HG02870 (cell line): ENCODE results near the gene DENND1C.
"Not testable (repeated sequence)": the region's sequence is repeated elsewhere in the genome, so short reads cannot be mapped to it uniquely, and the experiment has no call there.

Source experiments
- ATAC-seq: cut with Tn5 transposase; IDR thresholded peaks from one replicate; pipeline ENCODE4 v1.9.1; 2021; ENCODE audit warnings: mild to moderate bottlenecking, moderate library complexity; ENCODE audit not compliant: unreplicated experiment

The DENND1C gene

GRCh38 chr19:6509118-6509971 is 27.8 kb upstream of the DENND1C start:
- ATAC-seq, result no peak

DNA sequence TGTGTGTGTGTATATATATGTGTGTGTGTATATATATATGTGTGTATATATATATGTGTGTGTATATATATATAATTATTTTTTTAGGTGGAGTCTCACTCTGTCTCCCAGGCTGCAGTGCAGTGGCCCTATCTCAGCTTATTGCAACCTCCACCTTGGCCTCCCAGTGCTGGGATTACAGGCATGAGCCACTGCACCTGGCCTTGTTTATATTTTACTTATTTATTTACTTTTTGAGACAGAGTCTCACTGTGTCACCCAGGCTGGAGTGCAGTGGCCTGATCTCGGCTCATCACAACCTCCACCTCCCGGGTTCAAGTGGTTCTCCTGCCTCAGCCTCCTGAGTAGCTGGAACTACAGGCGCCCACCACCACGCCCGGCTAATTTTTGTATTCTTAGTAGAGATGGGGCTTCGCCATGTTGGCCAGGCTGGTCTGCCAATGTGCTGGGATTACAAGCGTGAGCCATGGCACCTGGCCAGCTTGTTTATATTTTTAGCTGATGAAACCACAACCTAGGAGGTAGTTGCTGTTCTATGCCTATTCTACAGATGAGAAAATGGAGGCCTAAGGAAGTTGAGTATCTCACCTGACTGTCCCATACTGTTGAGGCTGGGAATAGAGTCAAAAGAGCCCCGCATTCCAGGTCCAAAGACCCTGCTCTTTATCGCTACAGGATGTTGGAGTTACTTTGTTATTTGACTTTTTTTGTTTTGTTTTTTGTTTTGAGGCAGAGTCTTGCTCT is 26.6 kb upstream of the DENND1C start:
- not testable (repeated sequence) for ATAC-seq

DNA sequence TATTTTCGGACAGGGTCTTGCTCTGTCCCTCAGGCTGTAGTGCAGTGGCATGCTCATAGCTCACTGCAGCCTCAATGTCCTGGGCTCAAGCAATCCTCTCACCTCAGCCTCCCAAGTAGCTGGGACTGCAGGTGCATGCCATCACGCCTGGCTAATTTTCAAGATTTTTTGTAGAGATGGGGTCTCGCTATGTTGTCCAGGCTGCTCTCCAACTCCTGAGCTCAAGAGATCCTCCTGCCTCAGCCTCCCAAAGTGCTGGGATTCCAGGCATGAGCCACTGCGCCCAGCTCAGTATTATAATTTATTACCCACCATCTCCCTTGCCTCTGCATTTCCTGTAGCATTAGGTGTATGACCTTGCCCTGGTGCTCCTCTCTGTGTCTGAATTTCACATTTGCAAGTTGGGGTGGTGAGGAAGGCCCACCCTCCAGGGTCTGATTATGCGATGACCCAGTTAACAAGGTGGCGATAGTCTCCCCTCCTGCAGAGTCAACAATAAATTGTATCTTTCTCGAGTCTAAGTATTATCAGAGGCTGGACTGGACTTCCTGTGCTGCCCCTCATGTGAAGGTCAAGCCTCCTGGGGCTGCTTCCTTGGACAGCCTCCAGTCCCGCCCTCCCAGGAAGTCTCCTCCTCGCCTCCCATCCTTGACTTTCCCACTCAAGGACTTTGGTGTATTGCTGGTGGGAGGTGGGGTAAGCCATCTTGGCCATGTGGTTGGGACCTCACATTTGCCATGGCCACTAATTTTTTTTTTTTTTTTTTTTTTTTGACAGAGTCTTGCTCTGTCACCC is 22.0 kb upstream of the DENND1C start:
- ATAC-seq, result no peak

- ATAC-seq, result no peak
Observed at GRCh38 chr19:6501740-6502648, 20.4 kb upstream of the DENND1C start, which contains the start of gene TUBB4A. TSS of gene TUBB4A (minus strand) at chr19:6502309. CDS start at chr19:6502212, 97 bp downstream.

- no peak for ATAC-seq
Observed at GRCh38 chr19:6500837-6501739, 19.5 kb upstream of the DENND1C start.

DNA sequence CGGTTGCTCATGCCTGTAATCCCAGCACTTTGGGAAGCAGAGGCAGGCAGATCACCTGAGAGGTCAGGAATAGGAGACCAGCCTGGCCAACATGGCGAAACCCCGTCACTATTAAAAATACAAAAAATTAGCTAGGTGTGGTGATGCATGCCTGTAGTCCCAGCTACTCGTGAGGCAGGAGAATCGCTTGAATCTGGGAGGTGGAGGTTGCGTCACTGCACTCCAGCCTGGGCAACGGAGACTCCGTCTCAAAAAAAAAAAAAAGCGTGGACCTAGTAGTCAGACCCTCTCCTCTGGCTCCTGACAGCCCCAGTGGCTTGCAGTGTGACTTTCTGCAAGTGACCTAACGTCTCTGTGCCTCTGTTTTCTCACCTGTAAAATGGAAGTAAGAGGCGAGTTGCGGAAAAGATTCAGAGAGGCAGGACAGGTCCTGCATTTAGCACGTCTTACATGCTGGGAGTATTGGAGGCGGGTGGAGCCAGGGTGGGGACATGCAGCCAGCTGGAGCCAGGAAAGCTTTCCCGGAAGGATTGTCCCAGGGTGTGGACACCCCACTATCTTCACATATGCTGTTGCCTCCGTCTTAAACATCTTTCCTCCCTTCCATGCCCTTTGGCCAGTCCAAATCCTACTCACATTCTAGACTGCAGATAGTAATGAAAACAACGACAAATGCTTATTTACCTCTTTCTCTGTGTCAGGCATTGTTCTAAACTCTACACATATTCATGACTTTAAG is 17.6 kb upstream of the DENND1C start:
- ATAC-seq, result no peak

DNA sequence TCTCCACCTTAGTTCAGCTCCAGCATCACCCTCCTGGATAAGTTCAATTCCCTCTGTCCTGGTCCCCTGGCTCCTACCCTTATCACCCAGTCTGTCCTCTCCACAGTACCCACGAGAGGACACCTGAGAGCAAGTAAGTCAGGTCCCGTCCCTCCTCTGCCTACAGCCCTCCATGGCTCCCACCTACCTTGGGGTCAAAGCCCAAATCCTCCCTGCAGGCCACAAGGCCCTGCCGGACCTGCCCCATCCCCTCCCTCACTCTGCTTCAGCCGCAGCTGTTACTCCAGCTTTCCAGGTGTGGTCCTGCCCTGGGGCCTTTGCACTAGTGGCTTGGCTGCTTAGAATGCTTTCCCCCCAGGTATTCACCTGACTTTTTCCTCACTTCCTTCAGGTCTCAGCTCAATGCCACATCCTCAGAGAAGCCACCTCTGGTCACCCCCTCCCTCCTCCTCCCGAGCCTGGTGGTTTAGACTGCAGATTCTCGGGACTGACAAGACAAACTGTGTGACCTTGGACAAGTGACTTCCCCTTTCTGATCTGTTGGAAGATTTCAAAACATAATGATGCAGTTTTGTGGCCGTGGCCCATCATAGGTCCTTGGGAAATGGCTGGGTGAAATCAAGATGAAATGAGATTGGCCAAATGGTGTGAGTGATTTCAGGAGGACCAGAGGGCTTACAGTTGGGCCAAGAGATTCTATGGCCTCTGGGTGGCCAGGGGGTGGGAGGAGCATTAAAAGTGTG is 16.9 kb upstream of the DENND1C start:
- ATAC-seq, result no peak

DNA sequence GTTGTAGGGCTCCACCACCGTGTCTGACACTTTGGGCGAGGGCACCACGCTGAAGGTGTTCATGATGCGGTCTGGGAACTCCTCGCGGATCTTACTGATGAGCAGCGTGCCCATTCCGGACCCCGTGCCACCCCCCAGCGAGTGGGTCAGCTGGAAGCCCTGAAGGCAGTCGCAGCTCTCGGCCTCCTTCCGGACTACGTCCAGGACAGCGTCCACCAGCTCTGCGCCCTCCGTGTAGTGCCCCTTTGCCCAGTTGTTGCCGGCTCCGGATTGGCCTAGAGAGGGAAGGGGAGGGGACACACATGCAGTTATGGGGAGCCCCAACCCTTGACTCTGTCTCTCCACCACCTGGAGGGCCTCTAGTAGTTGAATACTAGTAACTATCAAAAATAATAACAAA is 14.4 kb upstream of the DENND1C start:
- no peak for ATAC-seq

DNA sequence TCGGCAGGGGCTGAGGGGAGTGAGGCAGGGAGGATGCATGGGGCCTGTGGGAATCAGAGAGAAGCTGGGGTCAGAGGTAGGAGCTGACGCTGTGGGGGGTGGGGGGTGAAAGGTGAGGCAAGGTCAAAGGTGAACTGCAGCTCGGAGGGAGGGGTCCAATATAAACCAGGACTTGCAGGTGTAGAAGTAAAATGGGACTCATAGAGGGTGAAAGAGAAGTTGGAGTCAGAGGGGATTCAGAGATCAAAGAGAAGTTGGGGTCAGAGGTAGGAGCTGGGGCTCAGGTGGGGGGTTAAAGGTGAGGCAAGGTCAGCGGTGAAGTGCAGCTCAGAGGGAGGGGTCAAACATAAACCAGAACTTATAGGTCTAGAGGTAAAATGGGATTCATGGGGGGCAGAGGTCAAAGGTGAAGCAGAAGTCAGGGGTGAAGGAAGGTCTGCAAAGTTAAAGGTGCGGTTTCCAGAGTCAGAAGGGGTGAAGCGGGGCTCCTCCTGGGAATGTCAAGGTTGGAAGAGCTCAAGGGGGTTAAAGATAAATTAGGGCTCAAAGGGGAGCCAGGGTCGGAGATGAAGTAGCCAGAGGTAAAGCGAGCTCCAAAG is 12.9 kb upstream of the DENND1C start:
- ATAC-seq, result no peak

- no peak for ATAC-seq
Observed at GRCh38 chr19:6491802-6492592, 10.4 kb upstream of the DENND1C start.

GRCh38 chr19:6490134-6490533 is 8.5 kb upstream of the DENND1C start:
- no peak for ATAC-seq

GRCh38 chr19:6489278-6490061 is 7.9 kb upstream of the DENND1C start:
- ATAC-seq, result no peak

GRCh38 chr19:6484831-6485230 is 3.2 kb upstream of the DENND1C start:
- ATAC-seq, result no peak

DNA sequence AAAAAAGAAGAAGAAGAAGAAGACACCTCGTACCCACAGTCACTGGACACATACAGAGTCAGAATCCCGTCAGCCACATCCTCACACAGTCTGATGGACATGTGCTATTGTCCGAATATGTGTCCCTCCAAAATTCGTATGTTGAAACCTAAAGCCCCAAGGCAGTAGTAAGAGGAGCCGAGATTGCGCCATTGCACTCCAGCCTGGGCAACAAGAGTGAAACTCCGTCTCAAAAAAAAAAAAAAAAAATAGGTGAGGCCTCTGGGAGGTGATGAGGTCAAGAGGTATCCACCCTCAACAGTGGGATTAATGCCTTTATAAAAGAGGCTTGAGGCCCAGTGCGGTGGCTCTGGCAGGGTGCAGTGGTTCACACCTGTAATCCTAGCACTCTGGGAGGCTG is 2.6 kb upstream of the DENND1C start:
- ATAC-seq, result no peak

- ATAC-seq, result no peak
Observed at GRCh38 chr19:6483235-6483634, 1.6 kb upstream of the DENND1C start.

DNA sequence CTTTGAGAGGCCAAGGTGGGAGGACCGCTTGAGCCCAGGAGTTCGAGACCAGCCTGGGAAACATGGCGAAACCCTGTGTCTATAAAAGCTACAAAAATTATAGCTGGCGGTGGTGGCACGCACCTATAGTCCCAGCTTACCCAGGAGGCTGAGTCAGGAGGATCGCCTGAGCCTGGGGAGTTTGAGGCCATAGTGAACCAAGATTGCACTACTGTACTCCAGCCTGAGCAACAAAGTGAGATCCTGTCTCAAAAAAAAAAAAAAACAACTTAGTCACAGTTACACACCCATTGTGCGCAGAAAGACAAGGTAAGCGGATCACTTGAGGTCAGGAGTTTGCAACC is 728 bp upstream of the DENND1C start:
- ATAC-seq, result no peak
